HepG2 (cell line): ENCODE results near the gene ERBB3. TPM values are rescaled to one million over a fixed set of nuclear protein-coding genes. Genes with fewer than 3 reads are reported as not detected.

Source experiments
- ARID4A ChIP-seq: sonication (generic); formaldehyde crosslinking; IDR thresholded peaks from 2 replicates; pipeline ENCODE4 v1.5.0; 2020; ENCODE audit warnings: mild to moderate bottlenecking, missing genetic modification reagents, borderline replicate concordance
- HNF4G ChIP-seq, 2 experiments: sonication (generic) in 1 of 2; formaldehyde crosslinking in 1 of 2; IDR thresholded peaks; 2 replicates each; pipeline versions ENCODE4 v1.4.0 to v1.6.1; 2011 to 2020; ENCODE audit warnings: borderline replicate concordance in 2 of 2, low read depth in 2 of 2, mild to moderate bottlenecking in 2 of 2, low read length in 1 of 2, missing genetic modification reagents in 1 of 2, moderate library complexity in 1 of 2
- HOXA5 ChIP-seq: sonication (generic); formaldehyde crosslinking; IDR thresholded peaks from 2 replicates; pipeline ENCODE4 v1.4.0; 2020; ENCODE audit warnings: missing genetic modification reagents
- KDM5A ChIP-seq: fragments of 200-600 bp; sonication (generic); IDR thresholded peaks from 2 replicates; pipeline ENCODE4 v1.7.0; 2018; ENCODE audit warnings: antibody characterized with exemption, mild to moderate bottlenecking, low read length, borderline replicate concordance
- MYC ChIP-seq: sonication (generic); formaldehyde crosslinking; IDR thresholded peaks from 2 replicates; pipeline ENCODE4 v1.9.0; 2021; ENCODE audit warnings: missing genetic modification reagents, borderline replicate concordance
- NCOR1 ChIP-seq: fragments of 200-600 bp; sonication (generic); IDR thresholded peaks from 2 replicates; pipeline ENCODE4 v1.7.0; 2017; ENCODE audit warnings: antibody characterized with exemption, low read length, borderline replicate concordance
- ONECUT2 ChIP-seq: sonication (generic); formaldehyde crosslinking; IDR thresholded peaks from 2 replicates; pipeline ENCODE4 v1.4.0; 2020; ENCODE audit warnings: missing genetic modification reagents
- PAXIP1 ChIP-seq: sonication (generic); formaldehyde crosslinking; conservative IDR thresholded peaks from 2 replicates; pipeline ENCODE4 v1.4.0; 2020; ENCODE audit warnings: mild to moderate bottlenecking, missing genetic modification reagents, moderate library complexity
- SNAPC2 ChIP-seq: sonication (generic); formaldehyde crosslinking; IDR thresholded peaks from 2 replicates; pipeline ENCODE4 v1.8.1; 2022; ENCODE audit warnings: mild to moderate bottlenecking, missing genetic modification reagents
- TRAFD1 ChIP-seq: sonication (generic); formaldehyde crosslinking; IDR thresholded peaks from 2 replicates; pipeline ENCODE4 v1.5.1; 2020; ENCODE audit warnings: missing genetic modification reagents, mild to moderate bottlenecking, borderline replicate concordance
- ZC3H13 ChIP-seq: sonication (generic); formaldehyde crosslinking; IDR thresholded peaks from 2 replicates; pipeline ENCODE4 v1.8.1; 2023; ENCODE audit warnings: mild to moderate bottlenecking, missing genetic modification reagents, moderate library complexity
- ZFP36L1 ChIP-seq: sonication (generic); formaldehyde crosslinking; IDR thresholded peaks from 2 replicates; pipeline ENCODE4 v1.8.0; 2022; ENCODE audit warnings: mild to moderate bottlenecking, missing genetic modification reagents, moderate library complexity
- ZFP90 ChIP-seq: sonication (generic); formaldehyde crosslinking; IDR thresholded peaks from 2 replicates; pipeline ENCODE4 v1.8.0; 2022; ENCODE audit warnings: missing genetic modification reagents, mild to moderate bottlenecking, inconsistent platforms, borderline replicate concordance
- ZMAT3 ChIP-seq: sonication (generic); formaldehyde crosslinking; conservative IDR thresholded peaks from 2 replicates; pipeline ENCODE4 v1.7.0; 2021; ENCODE audit warnings: missing genetic modification reagents
- ZNF232 ChIP-seq: sonication (generic); formaldehyde crosslinking; IDR thresholded peaks from 2 replicates; pipeline ENCODE4 v1.4.0; 2020; ENCODE audit warnings: missing genetic modification reagents, borderline replicate concordance
- ZNF333 ChIP-seq: sonication (generic); formaldehyde crosslinking; IDR thresholded peaks from 2 replicates; pipeline ENCODE4 v1.4.0; 2020; ENCODE audit warnings: mild to moderate bottlenecking, missing genetic modification reagents, borderline replicate concordance
- ZNF629 ChIP-seq: sonication (generic); formaldehyde crosslinking; conservative IDR thresholded peaks from 2 replicates; pipeline ENCODE4 v1.5.0; 2020; ENCODE audit warnings: missing genetic modification reagents
- ZNF709 ChIP-seq: sonication (generic); formaldehyde crosslinking; IDR thresholded peaks from 2 replicates; pipeline ENCODE4 v1.5.0; 2020; ENCODE audit warnings: mild to moderate bottlenecking, missing genetic modification reagents
- ZNF788 ChIP-seq: sonication (generic); formaldehyde crosslinking; IDR thresholded peaks from 2 replicates; pipeline ENCODE4 v1.5.0; 2020; ENCODE audit warnings: mild to moderate bottlenecking, missing genetic modification reagents, borderline replicate concordance
- polyA plus RNA-seq, 8 experiments: library from polyadenylated mRNA; depleted of rRNA in 3 of 8; stranded (reverse) in 7 of 8; unstranded in 1 of 8; fragments of >200 nt; fragmentation: Illumina TruSeq in 4 of 8; extraction: Trizol in 4 of 8; gene quantifications; 2 replicates each; pipeline versions ENCODE4 v1.2.1 to v1.2.3, GENCODE V29; 2011 to 2016; ENCODE audit warnings: low read depth in 4 of 8, missing spikeins in 1 of 8, mixed read lengths in 1 of 8; ENCODE audit not compliant: insufficient read depth in 1 of 8
- total RNA-seq, 5 experiments: library from RNA; depleted of rRNA; stranded (reverse); fragments of >200 nt; fragmentation: Illumina TruSeq; extraction: Trizol; gene quantifications; 2 replicates each; pipeline ENCODE4 v1.2.3, GENCODE V29; 2016; ENCODE audit warnings: low read depth in 1 of 5

ERBB3 gene
- total and polyA plus RNA-seq, 2 of the 13 experiments (the other 11 are each of a cell fraction or from before 2014, with no cell fraction given) = 93.6 to 358 TPM

GRCh38 chr12:56152132-56152755 is 72.3 kb downstream of the ERBB3 start, which contains the start of gene MYL6B (continued):
- TF ChIP-seq PAXIP1 (CRISPR knock-in tag) (0 out of 2 replicates have a peak, but pooled peaks have one; percentile 20), ZNF629 (CRISPR knock-in tag) (peak; percentile 29; the same call in 1 of the 2 replicates), ARID4A (peak; percentile 77), NCOR1 (no peak; the same call in 1 of the 2 replicates), ZNF709 (CRISPR knock-in tag) (no peak), ZNF333 (CRISPR knock-in tag) (no peak; the same call in 1 of the 2 replicates), HNF4G (IDR thresholded peaks at IDR 0.05; ENCODE audit: borderline replicate concordance, low read depth, low read length) (peak; percentile 50; the same call in 1 of the 2 replicates), HNF4G (CRISPR knock-in tag; IDR thresholded peaks at IDR 0.05; ENCODE audit: borderline replicate concordance, low read depth) (no peak), ZFP36L1 (CRISPR knock-in tag) (0 out of 2 replicates have a peak, but pooled peaks have one; percentile 15), SNAPC2 (CRISPR knock-in tag) (peak; percentile 26; the same call in 1 of the 2 replicates), ZC3H13 (CRISPR knock-in tag) (0 out of 2 replicates have a peak, but pooled peaks have one; percentile 28), HOXA5 (CRISPR knock-in tag) (peak; percentile 65; the same call in 1 of the 2 replicates), ONECUT2 (CRISPR knock-in tag) (no peak), KDM5A (peak; percentile 69; the same call in 1 of the 2 replicates), ZNF788 (CRISPR knock-in tag) (peak; percentile 74), ZNF232 (CRISPR knock-in tag) (peak; percentile 54; the same call in 1 of the 2 replicates), TRAFD1 (CRISPR knock-in tag) (no peak), MYC (CRISPR knock-in tag) (peak; percentile 82; the same call in 1 of the 2 replicates), ZMAT3 (peak; percentile 31; the same call in 1 of the 2 replicates), ZFP90 (CRISPR knock-in tag) (peak; percentile 67; the same call in 1 of the 2 replicates)
